Activated CD4-positive, alpha-beta T cell treated with anti-CD3 and anti-CD28 coated beads, Interleukin-2, Interleukin-4, amounts not matched to agents 100 ng/mL and 50 ng/mL, durations not matched to agents 16 hours and 8 hours (primary cell): Measurements from ENCODE around the gene CHD3.
"Not testable (repeated sequence)": the region's sequence is repeated elsewhere in the genome, so short reads cannot be mapped to it uniquely, and the experiment has no call there.

Experiments
- DNase-seq: peaks from one replicate; pipeline ENCODE4 v3.0.0-alpha.2; 2020; ENCODE audit warnings: low spot score

Gene CHD3

DNA sequence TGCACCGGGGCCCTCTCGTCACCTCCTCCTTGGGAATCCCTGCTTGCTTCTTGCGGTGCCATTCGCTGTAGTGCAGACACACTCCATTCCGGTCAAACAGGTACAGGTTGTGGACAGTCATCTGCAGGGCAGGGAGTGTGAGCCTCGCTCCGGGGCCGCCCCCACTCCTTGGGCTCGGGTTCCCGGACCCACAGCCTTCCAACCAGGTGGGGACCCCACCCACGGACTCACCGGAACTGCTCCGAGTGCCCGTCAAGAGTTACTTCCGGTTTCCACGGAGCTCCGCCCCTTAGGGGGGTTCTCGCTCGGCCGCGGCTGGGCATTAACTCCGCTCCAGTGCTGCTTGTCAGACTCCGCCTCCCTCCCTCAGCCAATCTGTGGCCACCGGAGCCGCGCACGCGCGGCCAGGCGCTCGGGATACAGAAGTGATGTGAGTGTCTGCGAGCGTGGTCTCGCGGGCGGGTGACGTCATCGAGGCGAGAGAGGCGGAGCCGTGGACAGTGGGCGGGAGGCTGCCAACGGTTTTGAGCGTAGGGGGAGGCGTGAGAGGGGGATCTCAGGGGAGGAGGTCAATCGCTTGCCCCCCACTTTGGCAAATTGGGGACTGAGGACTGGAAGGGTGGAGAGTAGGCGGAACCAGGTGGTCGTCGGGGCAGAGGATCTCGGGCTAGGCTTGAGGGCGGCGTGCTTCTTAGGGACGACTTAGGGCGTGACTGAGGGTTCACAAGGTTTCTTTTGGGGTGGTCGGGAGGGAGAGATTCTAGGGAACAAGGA is 43.3 kb downstream of the CHD3 start, which contains the start of the genes CNTROB and TRAPPC1:
Gene CNTROB (plus strand): TSS at position 498 of the 774 bp plus-strand sequence. CDS start 874 bp downstream, outside the sequence.
Gene TRAPPC1 (minus strand): TSS at position 238 of the 774 bp plus-strand sequence. CDS start 117 bp downstream, at position 121.
- DNase-seq = peak; percentile 100

DNA sequence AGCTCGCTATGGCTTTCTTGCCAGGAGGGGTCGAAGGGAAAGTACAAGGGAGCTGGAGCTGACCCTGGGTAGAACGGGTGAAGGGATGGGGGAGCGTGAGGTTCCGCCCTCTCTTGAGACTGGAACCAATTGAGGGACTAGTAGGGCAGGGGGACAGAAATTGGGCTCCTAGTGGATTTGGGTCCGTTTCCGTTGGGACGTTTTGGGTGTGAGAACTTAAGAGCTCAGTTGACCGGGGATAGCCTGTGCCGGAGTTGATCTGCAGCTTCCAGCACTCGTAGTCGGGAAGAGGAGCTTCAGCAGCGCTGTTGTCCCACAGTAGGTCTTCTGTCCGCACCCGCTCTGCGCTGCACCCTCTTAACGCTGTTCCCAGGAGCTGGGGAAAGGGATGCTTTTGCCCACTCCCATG is 43.9 kb downstream of the CHD3 start:
- peak; percentile 17 for DNase-seq

DNA sequence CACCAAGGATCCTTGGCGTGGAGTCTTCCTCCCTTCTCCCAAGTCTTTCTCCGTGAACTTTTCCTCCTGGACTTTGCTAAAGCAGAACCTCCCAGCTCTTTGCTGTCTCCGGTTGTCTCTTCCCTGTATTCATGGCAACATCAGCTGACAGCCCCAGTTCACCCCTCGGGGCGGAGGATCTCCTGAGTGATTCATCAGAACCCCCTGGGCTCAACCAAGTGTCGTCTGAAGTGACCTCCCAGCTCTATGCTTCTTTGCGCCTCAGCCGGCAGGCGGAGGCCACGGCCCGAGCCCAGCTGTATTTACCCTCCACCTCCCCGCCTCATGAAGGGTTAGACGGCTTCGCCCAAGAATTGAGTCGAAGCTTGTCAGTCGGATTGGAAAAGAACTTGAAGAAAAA is 44.4 kb downstream of the CHD3 start:
- DNase-seq = peak; percentile 34

DNA sequence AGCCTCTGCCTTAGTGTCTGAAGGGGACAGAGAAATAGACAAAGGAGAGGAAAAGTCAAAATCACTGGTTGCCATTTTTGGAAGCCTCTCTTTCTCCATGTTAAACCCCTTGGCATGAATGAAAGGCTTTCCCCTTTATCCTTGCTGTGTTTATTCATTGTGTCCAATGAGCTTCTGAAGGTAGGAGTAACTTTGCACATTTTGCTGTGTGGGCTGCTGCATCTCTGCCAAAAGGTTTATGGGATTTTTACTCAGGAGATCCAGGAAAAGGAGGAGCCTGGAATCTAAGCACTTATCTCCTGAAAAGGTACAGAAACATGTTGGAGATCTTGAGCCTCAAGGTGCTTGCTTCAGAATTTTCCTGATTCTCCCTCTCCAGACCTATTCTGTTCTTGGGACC is 47.3 kb downstream of the CHD3 start:
- no peak for DNase-seq

DNA sequence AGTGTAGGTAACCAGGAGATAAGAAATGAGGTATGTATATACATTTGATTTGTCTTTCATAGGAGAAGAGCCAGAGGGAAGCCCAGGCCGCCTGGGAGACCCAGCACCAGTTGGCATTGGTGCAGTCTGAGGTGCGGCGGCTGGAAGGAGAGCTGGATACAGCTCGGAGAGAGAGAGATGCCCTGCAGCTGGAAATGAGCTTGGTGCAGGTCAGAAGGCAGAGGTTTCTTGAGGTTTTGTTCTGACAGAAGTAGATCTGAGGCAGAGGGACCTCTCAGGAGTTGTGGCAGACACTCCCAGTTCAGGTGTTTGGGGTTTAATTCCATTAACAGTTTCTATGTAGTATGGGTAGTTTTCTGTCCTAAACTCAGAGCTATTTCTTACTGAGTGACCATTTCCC is 51.4 kb downstream of the CHD3 start:
- DNase-seq = no peak

DNA sequence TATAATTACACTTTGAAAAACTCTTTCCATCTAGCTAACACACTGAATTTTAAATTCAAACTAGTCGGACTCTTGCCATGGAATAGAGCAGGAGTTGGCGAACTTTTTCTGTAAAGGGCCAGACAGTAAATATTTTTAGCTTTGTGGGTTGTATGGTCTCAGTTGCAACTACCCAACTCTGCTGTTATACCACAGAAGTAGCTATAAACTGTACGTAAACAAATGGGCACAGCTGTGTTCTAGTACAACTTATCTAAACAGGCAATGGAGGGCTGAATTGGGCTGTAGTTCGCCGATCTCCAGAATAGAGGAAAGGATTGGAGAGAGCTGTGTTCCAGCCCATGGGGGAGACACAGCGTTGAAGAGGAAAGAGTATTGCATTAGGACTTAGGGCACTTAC is 52.2 kb downstream of the CHD3 start:
- DNase-seq = no peak

DNA sequence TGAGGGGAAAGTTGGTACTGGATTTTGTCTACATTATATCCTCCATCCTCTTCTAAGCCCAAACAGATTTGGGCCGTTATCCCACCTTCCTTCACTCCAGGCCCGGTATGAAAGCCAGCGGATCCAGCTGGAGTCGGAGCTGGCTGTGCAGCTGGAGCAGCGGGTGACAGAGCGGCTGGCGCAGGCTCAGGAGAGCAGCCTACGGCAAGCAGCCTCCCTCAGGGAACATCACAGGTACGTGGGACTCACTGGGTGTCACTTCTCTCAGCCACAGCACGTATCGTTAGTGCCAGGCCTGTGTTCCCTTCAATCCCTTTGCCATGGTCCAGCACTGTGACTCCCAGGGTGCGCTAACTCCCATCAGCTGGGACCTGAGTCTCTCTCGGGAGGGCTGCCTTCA is 54.7 kb downstream of the CHD3 start:
- DNase-seq = no peak

DNA sequence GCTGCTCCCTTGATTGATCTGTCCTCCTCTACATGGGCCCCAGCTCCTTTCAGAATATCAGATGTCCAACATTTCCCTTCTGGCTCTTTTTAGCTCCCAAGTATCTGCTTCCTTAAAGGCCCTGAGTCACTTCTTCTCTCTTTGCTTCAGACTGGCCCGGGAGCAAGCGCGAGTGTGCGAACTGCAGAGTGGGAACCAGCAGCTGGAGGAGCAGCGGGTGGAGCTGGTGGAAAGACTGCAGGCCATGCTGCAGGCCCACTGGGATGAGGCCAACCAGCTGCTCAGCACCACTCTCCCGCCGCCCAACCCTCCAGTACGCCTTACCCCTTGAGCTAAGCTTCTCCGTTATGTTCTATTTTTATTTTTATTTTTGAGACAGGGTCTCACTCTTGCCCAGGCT is 55.7 kb downstream of the CHD3 start:
- no peak for DNase-seq

DNA sequence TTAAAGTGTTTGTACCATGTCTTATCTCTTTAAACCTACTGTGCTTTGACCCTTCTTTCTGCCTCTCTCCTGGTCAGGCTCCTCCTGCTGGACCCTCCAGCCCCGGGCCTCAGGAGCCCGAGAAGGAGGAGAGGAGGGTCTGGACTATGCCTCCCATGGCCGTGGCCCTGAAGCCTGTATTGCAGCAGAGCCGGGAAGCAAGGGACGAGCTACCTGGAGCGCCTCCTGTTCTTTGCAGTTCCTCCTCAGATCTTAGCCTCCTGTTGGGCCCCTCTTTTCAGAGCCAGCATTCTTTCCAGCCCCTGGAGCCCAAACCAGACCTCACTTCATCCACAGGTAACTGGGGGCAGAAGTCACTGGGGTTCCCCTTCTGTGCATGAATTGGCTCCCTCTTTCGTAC is 57.1 kb downstream of the CHD3 start:
- DNase-seq = no peak

DNA sequence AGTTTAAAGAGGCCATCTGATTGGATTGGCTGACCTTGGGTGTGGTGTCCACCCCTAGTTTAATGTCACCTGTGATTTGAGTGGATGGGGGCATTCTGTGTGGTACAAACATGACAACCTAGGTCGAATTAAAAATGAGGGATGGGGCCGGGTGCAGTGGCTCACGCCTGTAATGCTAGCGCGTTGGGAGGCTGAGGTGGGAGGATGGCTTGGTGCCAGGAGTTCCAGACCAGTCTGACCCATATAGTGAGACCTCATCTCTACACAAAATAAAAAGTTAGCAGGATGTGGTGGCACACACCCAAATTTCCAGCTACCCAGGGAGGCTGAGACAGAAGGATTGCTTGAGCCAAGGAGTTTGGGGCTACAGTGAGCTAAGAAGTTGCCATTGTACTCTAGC is 57.9 kb downstream of the CHD3 start:
- no peak for DNase-seq

DNA sequence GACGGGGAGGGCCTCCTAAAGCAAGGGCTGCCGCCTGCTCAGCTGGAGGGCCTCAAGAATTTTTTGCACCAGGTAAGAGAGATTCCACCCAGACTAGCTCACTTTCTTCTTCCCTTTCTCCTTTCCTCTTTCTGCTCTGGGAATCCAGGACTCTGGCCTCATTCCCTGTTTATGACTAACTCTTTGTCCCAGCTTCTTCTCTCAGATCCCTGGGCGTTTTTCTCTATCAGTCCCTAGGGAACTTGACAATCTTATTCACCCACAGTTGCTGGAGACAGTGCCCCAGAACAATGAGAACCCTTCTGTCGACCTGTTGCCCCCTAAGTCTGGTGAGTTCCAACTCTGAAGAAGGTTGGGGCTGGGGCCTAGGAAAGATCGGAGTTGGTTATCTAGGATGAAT is 59.1 kb downstream of the CHD3 start:
- no peak for DNase-seq

DNA sequence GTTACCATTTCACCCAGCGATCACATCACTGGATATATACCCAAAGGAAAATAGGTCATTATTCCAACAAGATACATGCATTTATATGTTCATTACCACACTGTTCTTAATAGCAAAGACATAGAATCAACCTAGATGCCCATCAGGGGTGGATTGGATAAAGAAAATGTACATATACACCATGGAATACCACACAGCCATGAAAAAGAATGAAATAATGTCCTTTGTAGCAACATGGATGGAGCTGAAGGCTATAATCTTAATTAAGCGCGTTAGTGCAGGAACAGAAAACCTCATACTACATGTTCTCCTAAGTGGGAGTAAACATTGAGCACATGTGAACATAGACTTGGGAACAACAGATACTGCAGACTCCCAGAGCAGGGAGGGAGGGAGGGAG is 62.0 kb downstream of the CHD3 start:
- DNase-seq = no peak

DNA sequence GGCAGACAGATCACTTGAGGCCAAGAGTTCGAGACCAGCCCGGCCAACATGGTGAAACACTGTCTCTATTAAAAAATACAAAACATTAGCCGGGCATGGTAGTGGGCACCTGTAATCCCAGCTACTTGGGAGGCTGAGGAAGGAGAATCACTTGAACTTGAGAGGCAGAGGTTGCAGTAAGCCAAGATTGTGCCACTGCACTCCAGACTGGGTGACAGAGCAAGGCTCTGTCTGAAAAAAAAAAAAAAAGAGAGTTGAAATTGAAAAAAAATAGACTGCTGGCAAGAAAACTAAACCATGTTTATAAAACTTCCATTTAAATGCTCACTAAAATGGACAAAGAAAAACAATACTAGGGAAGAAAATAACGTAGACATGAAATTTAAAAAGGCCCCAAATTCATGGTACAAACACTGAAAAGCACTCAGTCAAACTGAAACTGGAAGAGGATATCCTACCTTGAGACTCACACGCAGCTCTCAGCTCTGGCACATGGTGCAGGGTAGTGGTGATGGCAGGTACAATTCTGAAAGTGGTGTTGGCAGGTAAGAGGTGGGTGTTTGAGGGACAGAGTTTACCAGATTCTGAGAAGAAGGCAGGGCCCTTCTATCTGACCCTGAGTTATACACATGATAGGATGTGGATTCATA is 62.7 kb downstream of the CHD3 start:
- DNase-seq = peak; percentile 81

DNA sequence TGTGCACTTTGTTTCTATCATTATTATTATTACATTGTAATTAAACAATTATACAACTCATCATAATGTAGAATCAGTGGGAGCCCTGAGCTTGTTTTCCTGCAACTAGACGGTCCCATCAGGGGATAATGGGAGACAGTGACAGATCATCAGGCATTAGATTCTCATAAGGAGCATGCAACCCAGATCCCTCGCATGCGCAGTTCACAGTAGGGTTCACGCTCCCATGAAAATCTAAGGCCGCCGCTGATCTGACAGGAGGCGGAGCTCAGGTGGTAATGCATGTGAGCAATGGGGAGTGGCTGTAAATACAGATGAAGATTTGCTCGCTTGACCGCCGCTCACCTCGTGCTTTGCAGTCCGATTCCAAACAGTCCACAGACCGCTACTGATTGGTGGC is 64.7 kb downstream of the CHD3 start:
- not testable (repeated sequence) for DNase-seq

DNA sequence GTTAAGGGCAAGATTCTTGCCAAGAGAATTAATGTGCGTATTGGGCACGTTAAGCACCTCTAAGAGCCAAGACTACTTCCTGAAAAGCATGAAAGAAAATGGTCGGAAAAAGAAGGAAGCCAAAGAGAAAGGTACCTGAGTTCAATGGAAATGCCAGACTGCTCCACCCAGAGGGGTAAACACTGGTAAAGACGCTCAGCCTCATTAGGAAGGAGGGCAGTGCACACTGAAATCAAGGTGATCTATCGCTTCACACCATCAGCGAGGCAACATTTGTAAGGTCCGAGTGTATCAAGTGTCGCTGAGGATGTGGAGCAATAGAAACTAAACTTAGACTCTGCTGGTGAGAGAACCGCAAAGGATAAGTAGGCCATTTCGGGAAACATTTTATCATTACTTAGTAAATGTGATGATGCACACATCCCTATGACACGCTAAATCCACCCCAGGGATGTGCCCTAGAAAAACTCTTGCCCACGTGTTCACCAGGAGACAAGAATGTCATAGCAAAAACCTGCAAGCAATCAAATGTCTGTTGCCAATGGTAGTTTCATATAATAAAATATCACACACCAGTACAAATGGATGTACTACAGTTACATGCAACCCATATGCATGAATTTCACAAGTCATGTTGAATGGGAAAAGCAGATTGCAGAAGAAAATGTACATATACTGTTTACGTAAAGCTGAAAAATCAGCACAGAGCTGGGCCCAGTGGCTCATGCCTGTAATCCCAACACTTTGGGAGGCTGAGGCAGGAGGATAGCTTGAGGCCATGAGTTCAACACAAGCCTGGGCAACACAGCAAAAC is 67.0 kb downstream of the CHD3 start:
- DNase-seq = no peak

DNA sequence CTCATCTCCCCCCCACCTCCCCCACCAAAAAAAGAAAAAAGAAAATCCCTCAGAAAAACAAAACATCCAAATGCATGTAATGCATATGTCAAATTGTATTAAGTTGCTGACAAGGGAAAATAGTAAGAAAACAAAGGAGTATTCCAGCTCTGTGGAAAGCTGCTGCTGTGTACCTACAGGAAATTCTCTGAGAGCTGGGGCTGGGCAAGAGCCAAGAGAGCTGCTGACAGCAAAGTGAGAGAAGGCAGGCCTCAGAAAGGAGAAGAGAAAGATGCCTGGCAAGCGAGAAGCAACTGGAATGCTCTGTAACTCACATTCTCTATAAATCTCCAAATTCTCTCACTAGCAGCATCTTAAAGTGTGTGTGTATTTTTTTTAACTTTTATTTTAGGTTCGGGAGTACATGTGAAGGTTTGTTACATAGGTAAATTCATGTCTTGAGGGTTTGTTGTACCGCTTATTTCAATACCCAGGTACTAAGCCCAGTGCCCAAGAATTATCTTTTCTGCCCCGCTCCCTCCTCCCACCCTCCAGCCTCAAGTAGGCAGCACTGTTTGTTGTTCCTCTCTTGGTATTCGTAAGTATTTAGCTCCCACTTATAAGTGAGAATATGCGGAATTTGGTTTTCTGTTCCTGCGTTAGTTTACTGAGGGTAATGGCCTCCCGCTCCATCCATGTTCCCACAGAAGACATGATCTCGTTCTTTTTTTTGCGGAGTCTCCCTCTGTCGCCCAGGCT is 67.8 kb downstream of the CHD3 start:
- DNase-seq = no peak

DNA sequence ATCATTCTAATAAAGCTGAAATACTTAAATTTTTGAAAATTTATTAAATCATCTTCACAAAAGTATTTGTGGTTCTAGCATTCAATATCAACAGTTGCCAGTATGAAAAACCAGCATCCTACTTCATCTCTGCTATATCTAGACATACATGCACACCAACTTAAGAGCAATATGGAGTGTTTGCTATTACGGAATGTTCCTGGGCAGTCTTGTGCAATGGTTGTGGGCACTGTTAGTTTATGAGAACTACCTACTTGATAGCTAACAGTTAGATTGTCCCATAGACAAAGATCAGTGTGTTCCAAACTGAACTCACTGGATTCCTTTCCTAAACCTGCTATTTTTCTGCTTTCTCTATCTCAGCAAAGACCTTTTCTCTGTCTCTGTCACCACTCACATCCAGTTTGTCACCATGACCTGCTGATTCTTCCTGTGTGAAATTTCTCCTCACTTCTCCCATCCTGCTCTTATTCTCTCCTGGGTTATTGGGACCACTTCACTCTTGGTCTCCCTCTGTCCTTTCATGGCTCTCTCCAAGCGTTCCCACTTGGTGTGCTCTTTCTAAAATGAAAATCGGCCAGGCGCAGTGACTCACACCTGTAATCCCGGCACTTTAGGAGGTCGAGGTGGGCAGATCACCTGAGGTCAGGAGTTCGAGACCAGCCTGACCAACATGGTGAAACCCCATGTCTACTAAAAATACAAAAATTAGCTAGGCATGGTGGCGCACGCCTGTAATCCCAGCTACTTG is 71.1 kb downstream of the CHD3 start:
- no peak for DNase-seq

DNA sequence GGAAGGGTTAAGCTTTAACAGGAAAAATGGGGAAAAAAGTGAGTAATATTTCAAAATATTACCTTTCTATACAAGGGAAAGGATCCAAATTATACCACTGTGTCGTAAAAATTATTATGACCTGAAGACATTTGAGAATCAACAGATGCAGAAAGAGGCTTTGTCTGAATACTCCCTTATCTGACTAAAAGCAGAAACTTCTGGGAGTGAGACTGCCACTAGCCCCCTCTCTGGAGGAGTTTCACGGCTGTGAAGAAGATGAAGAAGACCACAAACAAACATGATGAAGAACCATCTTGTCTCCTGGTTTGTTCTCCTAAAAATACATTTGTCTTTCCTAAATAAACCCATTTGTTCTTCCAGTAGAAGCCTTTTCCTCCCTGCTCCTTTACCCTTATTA is 72.8 kb downstream of the CHD3 start:
- no peak for DNase-seq
